Medulla oblongata (tissue), 1 donor: ENCODE measurements around the gene GLE1.
"Not testable (repeated sequence)": the region's sequence is repeated elsewhere in the genome, so short reads cannot be mapped to it uniquely, and the experiment has no call there.

Source experiments
- DNase-seq: peaks from one replicate; pipeline ENCODE4 v3.0.0-alpha.2; 2015; ENCODE audit errors: extremely low spot score

GLE1 gene

DNA sequence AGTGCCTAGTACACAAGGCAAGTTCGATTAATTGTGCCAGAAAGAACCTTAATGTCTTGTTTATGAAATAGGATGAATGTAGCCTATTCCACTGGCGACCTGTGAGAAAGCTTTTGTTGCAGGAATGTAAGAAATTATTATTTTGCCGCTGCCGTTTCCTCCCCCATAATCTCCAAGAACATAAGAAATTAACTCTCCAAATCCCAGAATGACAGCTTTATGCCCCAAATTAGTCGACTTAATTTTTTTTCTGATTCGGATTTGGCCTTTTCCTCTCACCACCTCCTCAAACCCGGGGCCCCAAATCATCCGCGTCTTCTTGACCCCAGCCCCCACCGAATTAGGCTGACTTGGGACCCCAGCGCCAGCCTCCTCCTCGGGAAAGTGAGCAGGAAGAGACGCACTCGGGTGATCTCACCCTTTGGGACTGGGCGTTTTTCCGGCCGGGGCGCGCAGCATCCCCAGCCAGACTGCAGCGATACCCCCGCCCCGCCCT is 47.2 kb downstream of the GLE1 start:
- DNase-seq = no peak

GRCh38 chr9:128552153-128552743 is 47.7 kb downstream of the GLE1 start, which contains the start of gene SPTAN1:
TSS of gene SPTAN1 (plus strand) at chr9:128552587. CDS start at chr9:128566741, 14,154 bp downstream.
- peak; percentile 94 for DNase-seq

DNA sequence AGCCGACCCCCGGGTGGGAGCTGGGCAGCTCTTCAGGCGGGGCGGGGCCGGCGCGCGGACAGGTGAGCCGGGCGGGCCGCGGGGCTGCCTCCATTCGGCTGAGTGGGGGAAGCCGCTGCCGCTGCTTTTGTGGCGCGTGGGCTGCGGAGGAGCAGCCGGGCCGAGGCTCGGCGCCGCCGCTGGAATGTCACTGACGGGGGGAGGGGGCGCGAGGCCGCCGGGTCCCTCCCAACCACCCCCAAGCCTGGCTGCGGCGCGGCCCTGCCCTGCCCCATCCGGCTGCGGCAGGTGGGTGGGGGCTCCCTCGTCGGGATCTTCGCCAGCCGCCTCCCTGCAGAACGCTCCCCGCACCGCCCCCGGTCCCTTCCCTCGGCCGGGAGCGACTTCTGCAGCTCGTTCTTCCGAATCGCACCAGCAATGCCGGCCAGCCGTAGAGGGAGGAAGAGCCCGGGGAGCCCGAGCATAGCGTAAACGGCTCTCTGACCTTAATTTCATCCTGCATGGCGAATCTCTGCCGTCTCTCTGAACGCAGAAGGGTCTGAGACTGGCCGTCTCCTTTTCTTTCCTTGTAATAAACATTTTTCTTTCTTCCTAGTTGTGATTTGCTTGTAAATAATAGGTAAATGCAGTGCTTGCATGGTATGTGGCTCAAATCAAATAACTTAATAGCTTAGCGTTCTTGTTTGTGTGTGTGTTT is 48.4 kb downstream of the GLE1 start:
- DNase-seq = peak; percentile 50

DNA sequence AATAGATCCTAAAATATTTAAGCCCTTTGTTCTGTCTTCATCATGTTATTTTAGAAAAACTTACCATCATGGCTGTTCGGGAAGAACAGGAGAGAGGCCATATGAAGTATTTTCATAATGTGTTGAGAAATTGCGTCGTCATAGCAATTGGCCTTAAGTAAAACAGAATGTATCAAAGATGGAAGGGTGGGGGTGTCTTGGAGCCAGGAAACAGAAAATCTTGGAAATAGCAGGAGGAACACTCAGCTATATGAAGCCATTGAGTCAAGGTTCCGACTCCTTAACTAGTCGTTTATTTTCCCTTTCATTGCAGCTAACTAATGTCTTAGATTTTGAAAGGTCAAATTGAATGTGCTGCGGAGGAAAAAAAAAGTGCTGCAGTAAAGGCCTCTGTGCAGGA is 49.2 kb downstream of the GLE1 start:
- DNase-seq = peak; percentile 21

DNA sequence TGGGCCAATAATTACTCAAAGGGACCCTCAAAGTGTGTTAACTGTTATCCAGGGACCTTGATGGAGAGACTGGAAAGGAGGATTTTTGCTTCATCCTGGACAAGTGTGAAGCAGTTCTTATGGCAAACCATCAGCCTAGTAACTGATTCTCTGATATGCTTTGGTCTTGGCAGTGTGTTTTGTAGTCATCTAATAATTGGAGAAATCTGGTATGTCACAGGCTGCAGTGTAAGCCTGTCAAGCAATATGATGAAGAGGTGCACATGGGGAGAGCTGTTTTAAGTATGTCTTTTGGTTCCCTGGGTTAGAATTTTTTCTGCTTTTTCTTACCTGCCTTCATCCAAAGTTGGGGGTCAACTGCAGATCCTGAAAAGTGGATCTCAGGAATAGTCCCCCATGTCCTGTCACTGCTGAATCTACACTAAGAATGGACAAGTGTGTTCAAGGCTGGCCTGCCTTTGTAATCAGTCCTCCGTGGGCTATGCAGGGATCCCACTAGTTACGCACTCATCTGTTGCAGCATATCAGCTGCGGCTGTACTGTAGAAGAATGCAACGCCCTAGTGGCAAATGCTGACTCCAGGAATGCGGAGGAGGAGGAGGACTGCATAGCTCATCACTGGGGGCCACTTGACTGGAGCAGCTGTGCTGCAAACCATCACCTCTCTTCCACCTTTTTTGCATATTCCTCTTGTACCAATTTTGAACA is 49.8 kb downstream of the GLE1 start:
- no peak for DNase-seq

DNA sequence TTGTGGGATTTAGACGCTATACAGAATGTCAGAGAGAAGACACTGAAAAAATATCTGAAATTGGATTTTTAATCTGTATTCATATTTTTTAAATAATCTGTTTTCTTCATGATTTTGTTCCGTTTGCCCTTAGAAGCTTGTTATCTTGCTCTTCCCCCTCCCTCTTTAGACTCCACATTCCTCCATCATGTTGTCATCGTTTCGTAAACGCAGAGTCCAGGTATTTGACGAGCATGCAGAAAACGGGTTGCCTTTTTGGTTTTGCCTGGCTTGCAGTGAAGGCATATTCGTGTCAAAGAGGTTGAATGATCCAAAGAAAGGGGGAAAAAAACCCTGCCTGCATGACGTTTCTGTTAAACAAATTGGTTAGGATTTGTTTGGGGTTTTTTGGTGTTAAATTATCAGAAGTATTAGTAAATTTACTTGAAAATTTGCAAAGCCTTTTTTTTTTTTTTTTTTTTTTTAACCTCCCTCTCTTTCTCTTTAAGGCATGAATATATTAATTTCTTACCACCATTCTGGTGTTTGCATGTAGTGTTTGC is 50.7 kb downstream of the GLE1 start:
- peak; percentile 24 for DNase-seq

- no peak for DNase-seq
Measured at GRCh38 chr9:128556276-128556675, 51.8 kb downstream of the GLE1 start.

DNA sequence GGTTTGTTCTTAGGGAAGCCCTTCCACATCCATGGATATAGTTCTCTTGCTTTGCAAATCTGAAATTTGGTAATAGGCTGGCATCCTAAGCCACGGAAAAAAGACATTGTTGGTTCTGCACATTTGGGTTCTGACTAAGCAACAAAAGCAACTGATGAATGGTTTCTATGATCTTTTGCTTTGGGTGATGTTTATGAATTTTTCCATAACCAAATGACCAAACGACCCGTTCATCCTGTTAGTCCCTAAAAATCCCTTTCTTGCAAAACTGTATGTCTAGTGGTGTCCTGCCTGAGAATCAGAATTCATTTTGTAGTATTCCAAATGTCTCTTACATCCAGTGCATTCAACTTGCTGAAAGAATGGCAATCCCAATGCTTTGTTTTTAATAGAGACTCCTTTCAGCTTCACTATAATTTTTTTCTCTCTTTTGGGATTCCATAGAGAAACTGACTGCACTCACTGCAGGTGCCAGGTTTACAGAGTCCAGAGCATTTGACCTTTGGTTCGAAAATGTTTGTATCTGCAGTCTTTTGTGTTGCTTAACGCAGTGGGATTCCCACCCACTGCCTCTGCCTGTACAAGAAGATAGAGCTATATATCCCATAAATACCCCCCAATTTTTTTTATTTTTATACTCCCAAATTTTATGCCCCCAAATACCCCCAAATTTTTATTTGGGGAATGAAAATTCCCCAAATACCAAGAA is 52.6 kb downstream of the GLE1 start:
- no peak for DNase-seq

- DNase-seq = peak; percentile 97
Measured at GRCh38 chr9:128558431-128559310, 54.2 kb downstream of the GLE1 start.

GRCh38 chr9:128565578-128565977 is 61.1 kb downstream of the GLE1 start:
- no peak for DNase-seq

GRCh38 chr9:128568470-128569078 is 64.1 kb downstream of the GLE1 start:
- no peak for DNase-seq

GRCh38 chr9:128575469-128575868 is 71.0 kb downstream of the GLE1 start:
- DNase-seq = peak; percentile 76

DNA sequence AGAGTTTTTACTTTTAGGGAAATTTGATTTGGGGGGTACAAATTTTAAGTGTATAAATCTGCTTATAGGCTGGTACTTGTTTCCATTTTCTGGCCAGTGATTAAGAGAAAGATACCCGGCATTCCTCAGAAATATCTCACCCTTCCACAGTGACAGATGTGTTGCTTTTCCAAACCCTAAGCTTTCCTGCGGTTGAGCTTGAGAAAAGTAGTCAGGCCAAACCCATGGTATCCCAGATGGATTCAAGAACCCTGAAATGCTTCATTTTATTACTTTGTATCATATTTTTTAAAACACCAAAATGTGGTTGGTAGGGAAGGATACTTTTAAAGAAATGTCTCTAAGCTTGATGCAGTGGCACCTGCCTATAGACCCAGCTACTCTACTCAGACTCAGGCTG is 71.4 kb downstream of the GLE1 start:
- DNase-seq = no peak

DNA sequence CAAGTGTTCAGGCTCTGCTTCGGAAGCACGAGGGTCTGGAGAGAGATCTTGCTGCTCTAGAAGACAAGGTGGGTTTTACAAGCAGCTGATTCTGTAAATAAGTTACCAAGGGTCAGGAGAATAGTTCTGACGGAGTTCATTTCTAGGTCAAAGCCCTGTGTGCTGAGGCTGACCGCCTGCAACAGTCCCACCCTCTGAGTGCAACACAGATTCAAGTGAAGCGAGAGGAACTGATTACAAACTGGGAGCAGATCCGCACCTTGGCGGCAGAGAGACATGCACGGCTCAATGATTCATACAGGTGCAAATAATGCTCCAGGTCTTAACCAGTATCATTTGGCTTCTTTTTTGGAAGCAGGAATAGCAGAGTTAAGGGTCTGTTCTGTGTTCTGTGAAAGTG is 72.7 kb downstream of the GLE1 start:
- DNase-seq = no peak

GRCh38 chr9:128579194-128579593 is 74.7 kb downstream of the GLE1 start:
- no peak for DNase-seq

DNA sequence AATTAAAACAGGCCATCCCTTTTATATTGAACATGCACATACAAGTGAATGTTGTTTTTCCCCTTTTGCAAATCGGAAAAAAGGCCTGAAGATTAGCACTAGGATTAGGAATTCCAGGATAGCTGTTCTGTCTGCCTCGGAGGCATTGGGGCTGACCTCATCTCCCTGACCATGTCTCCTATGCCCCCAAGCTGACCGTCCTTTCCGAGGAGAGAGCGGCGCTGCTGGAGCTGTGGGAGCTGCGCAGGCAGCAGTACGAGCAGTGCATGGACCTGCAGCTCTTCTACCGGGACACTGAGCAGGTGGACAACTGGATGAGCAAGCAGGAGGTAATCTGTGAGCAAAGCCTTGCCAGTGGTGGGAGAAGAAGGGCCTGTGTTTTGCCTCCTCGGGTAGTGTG is 76.2 kb downstream of the GLE1 start:
- DNase-seq = no peak

GRCh38 chr9:128585155-128585554 is 80.6 kb downstream of the GLE1 start:
- not testable (repeated sequence) for DNase-seq

DNA sequence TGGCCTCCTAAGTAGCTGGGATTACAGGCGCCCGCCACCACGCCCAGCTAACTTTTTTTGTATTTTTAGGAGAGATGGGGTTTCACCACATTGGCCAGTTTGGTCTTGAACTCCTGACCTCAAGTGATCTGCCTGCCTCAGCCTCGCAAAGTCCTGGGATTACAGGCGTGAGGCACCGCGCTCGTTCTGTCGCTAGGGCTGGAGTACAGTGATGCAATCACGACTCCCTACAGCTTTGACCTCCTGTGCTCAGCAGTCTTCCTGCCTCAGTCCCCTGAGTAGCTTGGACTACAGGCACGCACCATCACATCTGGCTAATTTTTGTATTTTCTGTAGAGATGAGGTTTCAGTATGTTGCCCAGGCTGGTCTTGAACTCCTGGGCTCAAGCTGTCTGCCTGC is 82.4 kb downstream of the GLE1 start:
- DNase-seq = not testable (repeated sequence)

DNA sequence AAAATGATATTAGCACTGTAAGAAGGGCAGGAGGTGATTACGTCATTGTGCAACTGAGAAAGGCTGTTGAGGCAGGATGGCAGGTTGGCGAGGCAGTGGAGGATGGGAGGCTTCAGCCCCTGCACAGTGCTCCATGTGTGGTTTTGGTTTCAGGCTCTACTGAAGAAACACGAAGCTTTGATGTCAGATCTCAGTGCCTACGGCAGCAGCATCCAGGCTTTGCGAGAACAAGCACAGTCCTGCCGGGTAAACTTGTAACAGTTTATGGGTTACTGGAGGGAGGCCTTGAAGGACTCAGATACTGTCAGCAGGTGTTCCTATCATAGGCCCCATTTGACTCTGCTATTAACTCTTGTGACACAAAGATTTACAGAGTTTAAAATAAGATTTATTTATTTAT is 82.9 kb downstream of the GLE1 start:
- no peak for DNase-seq

- DNase-seq = no peak
Measured at GRCh38 chr9:128588581-128589233, 84.2 kb downstream of the GLE1 start.
